ENCODE measurements around the gene SBF1.
"Not testable (repeated sequence)": the region's sequence is repeated elsewhere in the genome, so short reads cannot be mapped to it uniquely, and the experiment has no call there.

Gene SBF1

DNA sequence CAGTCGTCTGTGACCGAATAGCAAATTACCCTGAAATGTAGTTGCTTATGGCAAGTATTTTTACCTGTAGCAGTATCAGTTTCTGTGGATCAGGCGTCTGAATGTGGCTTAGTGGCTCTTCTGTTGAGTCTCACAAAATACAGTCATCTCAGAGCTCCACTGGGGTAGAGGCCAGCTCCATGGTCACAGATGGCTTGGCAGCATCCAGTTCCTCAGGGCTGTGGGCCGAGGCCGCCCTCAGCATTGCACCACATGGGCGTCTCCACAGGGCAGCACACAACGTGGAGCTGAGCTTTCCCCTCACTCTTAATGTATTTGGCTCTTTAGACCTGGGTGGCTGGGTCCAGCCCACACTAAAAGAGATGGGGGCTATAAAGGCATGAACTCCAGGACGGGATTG lies 57.8 kb downstream of the SBF1 start:
- Histone ChIP-seq H3K4me3 (ENCODE audit: low read depth, low read length) (no peak overlapping the region), H3K27me3 (ENCODE audit: control insufficient read depth, insufficient read depth, low read length) (no peaks in the 10 kb centered on the region), H3K9me3 (ENCODE audit: control insufficient read depth, insufficient read depth, low read length) (no peaks in the 10 kb centered on the region), H3K4me1 (ENCODE audit: control insufficient read depth, insufficient read depth, low read length) (no peaks in the 10 kb centered on the region), H3K27ac (ENCODE audit: low read depth, low read length) (no peak overlapping the region), H3K36me3 (ENCODE audit: control insufficient read depth, insufficient read depth, low read length) (peaks cover 79% of the 10 kb centered on the region), H3K9ac (ENCODE audit: low read depth, low read length) (no peak overlapping the region)

DNA sequence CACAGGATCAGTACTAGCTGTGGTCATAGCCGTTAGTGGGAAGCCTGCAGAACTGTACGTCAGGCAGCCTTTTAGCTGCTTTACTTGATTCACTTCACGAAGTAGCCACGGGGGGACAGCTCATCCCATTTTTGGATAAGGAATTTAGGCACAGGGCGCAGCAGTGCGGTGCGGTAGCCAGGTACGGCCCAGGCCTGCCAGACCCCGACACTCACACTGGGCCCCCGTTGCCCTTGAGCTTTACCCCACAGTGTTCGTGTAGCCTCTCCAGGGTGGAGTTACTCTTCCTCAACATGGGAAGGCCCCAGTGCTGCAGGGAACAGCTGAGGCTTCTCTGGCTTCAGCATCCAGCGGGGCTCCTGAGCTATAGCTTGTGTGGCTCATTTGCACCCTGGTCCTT lies 59.4 kb downstream of the SBF1 start:
- H3K4me1 ChIP-seq (ENCODE audit: control insufficient read depth, insufficient read depth, low read length): no peaks in the 10 kb centered on the region
- H3K36me3 ChIP-seq (ENCODE audit: control insufficient read depth, insufficient read depth, low read length): peaks cover 64% of the 10 kb centered on the region
- H3K27me3 ChIP-seq (ENCODE audit: control insufficient read depth, insufficient read depth, low read length): no peaks in the 10 kb centered on the region
- H3K9me3 ChIP-seq (ENCODE audit: control insufficient read depth, insufficient read depth, low read length): no peaks in the 10 kb centered on the region
- no peak overlapping the region for H3K9ac ChIP-seq (ENCODE audit: low read depth, low read length)
- H3K4me3 ChIP-seq (ENCODE audit: low read depth, low read length): no peak overlapping the region
- H3K27ac ChIP-seq (ENCODE audit: low read depth, low read length): no peak overlapping the region

DNA sequence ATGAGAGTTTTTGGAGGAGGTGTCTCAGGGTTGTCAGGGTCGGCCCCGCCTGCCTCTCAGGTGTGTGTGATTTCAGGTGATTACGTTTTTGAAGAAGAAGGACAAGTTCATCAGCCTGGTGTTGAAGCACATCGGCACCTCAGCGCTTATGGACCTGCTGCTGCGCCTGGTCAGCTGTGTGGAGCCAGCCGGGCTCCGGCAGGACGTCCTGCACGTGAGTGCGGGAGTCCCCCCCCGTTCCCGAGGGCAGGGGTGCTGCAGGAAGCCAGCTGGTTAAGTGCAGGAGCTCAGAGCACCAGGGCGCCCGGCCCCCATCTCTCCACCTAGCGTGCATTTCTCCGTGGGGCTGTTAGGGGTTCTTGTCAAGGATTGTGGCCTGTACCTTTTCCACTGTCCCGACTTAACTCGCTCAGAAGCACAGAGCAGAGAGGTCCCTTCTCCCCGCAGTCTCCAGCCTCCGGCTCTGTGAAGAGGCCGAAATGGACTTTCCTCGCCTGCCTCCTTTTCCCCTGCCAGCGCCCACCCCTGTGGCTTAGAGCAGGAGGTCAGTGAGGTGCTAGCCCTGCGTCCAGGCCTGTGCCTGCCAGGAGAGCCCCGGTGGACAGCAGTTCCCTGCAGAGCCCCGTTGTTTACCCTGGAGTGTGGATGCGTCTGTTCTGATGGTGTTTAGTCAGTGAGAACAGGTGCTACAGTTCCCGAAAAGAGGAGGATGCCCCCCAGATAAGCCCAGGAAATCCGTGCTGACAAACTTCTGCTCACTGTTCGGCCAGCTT lies 60.2 kb downstream of the SBF1 start:
- Histone ChIP-seq H3K9me3 (ENCODE audit: control insufficient read depth, insufficient read depth, low read length) (no peaks in the 10 kb centered on the region), H3K36me3 (ENCODE audit: control insufficient read depth, insufficient read depth, low read length) (peaks cover 56% of the 10 kb centered on the region), H3K27ac (ENCODE audit: low read depth, low read length) (no peak overlapping the region), H3K9ac (ENCODE audit: low read depth, low read length) (no peak overlapping the region), H3K27me3 (ENCODE audit: control insufficient read depth, insufficient read depth, low read length) (no peaks in the 10 kb centered on the region), H3K4me3 (ENCODE audit: low read depth, low read length) (no peak overlapping the region), H3K4me1 (ENCODE audit: control insufficient read depth, insufficient read depth, low read length) (no peaks in the 10 kb centered on the region)

DNA sequence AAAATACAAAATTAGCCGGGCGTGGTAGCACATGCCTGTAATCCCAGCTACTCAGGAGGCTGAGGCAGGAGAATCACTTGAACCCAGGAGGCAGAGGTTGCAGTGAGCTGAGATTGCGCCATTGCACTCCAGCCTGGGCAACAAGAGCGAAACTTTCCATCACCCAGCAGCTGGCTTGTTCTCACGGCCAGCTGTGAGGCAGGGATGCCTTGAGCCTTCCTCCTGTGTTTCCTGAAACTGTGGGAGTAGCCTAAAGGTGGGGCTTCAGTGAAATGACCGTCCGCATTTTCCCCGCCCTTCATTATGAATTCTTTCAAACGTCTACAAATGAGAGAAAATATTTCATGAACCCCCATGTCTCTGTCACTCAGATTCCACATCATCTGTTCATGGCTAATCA lies 65.9 kb downstream of the SBF1 start:
- not testable (repeated sequence) for H3K9me3 ChIP-seq (ENCODE audit: control insufficient read depth, insufficient read depth, low read length); H3K4me1 ChIP-seq (ENCODE audit: control insufficient read depth, insufficient read depth, low read length); H3K27me3 ChIP-seq (ENCODE audit: control insufficient read depth, insufficient read depth, low read length); H3K4me3 ChIP-seq (ENCODE audit: low read depth, low read length); H3K27ac ChIP-seq (ENCODE audit: low read depth, low read length); H3K9ac ChIP-seq (ENCODE audit: low read depth, low read length)
- peaks cover 29% of the 10 kb centered on the region for H3K36me3 ChIP-seq (ENCODE audit: control insufficient read depth, insufficient read depth, low read length)

DNA sequence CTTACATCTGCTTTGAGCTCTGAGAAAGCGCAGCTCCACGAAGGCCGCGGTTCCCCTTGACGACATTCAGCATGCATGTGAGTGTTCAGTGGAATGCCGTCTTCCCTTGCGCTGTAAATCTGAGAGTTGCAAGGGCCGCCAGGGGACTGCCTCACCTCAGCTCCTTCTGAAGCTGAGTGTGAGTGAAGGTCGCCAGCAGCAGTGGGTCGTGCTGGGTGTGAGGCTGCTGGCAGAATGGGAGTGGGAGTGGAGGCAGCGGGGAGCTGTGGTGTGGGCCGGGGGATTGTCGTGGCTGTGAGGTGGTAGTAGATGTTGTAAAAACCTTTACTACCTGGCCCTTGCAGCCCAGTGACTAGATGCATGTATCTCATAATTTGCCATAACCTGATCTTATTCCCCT lies 66.5 kb downstream of the SBF1 start:
- no peaks in the 10 kb centered on the region for H3K9me3 ChIP-seq (ENCODE audit: control insufficient read depth, insufficient read depth, low read length)
- H3K4me1 ChIP-seq (ENCODE audit: control insufficient read depth, insufficient read depth, low read length): no peaks in the 10 kb centered on the region
- peaks cover 26% of the 10 kb centered on the region for H3K36me3 ChIP-seq (ENCODE audit: control insufficient read depth, insufficient read depth, low read length)
- no peaks in the 10 kb centered on the region for H3K27me3 ChIP-seq (ENCODE audit: control insufficient read depth, insufficient read depth, low read length)
- H3K9ac ChIP-seq (ENCODE audit: low read depth, low read length): no peak overlapping the region
- no peak overlapping the region for H3K4me3 ChIP-seq (ENCODE audit: low read depth, low read length)
- no peak overlapping the region for H3K27ac ChIP-seq (ENCODE audit: low read depth, low read length)

DNA sequence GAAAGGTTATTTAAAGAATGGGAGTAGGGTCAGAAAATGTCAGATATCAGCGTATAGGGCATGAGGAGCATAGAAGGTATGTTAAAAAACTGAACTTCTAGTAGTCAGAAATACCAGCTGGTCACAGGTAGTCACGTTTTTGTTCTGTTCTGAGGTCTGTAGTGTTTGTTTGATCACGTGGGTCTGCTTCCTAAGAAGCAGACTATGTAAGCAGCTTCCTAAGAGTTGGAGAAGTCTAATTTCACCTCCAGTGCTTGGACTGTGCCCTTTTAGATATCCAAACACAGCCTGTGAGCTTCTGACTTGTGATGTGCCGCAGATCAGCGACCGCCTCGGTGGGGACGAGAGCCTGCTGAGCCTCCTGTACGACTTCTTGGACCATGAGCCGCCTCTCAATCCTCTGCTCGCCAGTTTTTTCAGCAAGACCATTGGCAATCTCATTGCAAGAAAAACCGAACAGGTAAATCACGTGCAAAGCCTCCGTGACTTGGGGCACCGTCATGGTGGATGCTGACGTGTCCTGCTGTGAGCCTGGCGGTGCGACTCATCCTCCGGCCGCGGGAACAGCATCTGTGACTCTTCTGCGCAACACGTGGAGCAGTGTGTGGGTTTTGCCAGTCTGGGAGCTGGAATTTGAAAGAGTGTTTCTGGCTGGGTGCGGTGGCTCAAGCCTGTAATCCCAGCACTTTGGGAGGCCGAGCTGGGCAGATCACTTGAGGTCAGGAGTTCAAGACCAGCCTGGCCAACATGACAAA lies 68.2 kb downstream of the SBF1 start:
- Histone ChIP-seq H3K9me3 (ENCODE audit: control insufficient read depth, insufficient read depth, low read length) (no peaks in the 10 kb centered on the region), H3K4me1 (ENCODE audit: control insufficient read depth, insufficient read depth, low read length) (no peaks in the 10 kb centered on the region), H3K4me3 (ENCODE audit: low read depth, low read length) (no peak overlapping the region), H3K9ac (ENCODE audit: low read depth, low read length) (no peak overlapping the region), H3K27me3 (ENCODE audit: control insufficient read depth, insufficient read depth, low read length) (no peaks in the 10 kb centered on the region), H3K36me3 (ENCODE audit: control insufficient read depth, insufficient read depth, low read length) (peaks cover 26% of the 10 kb centered on the region), H3K27ac (ENCODE audit: low read depth, low read length) (no peak overlapping the region)

DNA sequence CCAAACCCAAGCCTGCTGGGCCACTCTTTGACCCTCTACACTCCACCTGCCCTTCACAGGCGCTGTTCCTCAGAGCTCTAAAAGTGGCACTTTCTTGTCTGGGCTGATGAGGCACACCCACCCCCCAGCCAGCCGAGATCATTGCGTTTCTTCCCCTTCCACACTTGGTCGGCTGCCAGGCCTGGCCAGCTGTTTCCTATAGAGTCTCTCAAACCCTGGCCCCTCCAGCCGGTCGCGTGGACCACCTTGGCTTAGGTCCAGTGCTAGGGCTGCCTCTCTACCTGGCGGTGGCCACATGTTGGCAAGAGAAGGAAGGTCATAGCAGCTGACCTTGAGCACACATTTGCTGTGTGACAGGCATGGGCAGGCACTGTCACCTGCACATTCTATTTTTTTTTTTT lies 71.1 kb downstream of the SBF1 start:
- H3K27ac ChIP-seq (ENCODE audit: low read depth, low read length): no peak overlapping the region
- H3K4me1 ChIP-seq (ENCODE audit: control insufficient read depth, insufficient read depth, low read length): no peaks in the 10 kb centered on the region; the same call in 1 of the 2 replicates
- no peak overlapping the region for H3K4me3 ChIP-seq (ENCODE audit: low read depth, low read length)
- no peak overlapping the region for H3K9ac ChIP-seq (ENCODE audit: low read depth, low read length)
- H3K36me3 ChIP-seq (ENCODE audit: control insufficient read depth, insufficient read depth, low read length): peaks cover 39% of the 10 kb centered on the region
- no peaks in the 10 kb centered on the region for H3K9me3 ChIP-seq (ENCODE audit: control insufficient read depth, insufficient read depth, low read length)
- H3K27me3 ChIP-seq (ENCODE audit: control insufficient read depth, insufficient read depth, low read length): no peaks in the 10 kb centered on the region

DNA sequence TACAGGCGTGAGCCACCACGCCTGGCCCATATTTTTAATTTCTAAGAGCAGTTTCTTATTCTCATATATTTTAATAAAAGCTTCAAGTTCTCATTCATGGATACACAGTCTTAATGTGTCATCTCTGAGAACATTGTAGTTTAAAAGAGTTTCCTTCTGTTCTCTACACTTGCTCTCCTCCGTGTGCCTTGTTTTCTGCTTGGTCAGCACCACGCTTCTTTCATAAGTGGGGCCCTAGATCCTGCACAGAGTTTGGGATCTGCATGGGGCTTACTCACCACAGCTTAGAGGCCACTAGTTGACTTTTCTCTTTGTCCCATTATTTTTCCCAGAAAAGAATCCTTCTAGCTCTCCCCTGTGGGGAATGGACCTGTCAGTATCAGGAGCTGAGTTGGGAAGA lies 72.9 kb downstream of the SBF1 start:
- Histone ChIP-seq H3K4me3 (ENCODE audit: low read depth, low read length) (no peak overlapping the region), H3K36me3 (ENCODE audit: control insufficient read depth, insufficient read depth, low read length) (peaks cover 26% of the 10 kb centered on the region), H3K27ac (ENCODE audit: low read depth, low read length) (no peak overlapping the region), H3K9me3 (ENCODE audit: control insufficient read depth, insufficient read depth, low read length) (no peaks in the 10 kb centered on the region), H3K9ac (ENCODE audit: low read depth, low read length) (no peak overlapping the region), H3K4me1 (ENCODE audit: control insufficient read depth, insufficient read depth, low read length) (peaks cover 2% of the 10 kb centered on the region; the same call in 1 of the 2 replicates), H3K27me3 (ENCODE audit: control insufficient read depth, insufficient read depth, low read length) (no peaks in the 10 kb centered on the region)

DNA sequence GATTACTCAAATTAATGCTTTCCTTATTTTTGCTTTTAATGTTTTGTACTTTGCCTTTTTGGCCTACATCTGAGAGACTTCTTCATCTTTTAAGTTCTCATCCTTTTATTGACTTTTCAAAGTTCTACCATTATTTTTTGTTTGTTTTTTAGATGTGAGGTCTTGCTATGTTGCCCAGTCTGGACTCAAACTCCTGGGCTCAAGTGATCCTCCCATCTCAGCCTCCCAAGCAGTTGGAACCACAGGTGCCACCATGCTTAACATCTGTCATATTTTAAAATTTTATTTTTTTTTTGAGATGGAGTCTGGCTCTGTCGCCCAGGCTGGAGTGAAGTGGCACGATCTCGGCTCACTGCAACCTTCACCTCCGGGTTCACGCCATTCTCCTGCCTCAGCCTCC lies 73.9 kb downstream of the SBF1 start:
- peaks cover 7% of the 10 kb centered on the region; the same call in 1 of the 2 replicates for H3K4me1 ChIP-seq (ENCODE audit: control insufficient read depth, insufficient read depth, low read length)
- H3K4me3 ChIP-seq (ENCODE audit: low read depth, low read length): no peak overlapping the region
- no peak overlapping the region for H3K9ac ChIP-seq (ENCODE audit: low read depth, low read length)
- peaks cover 25% of the 10 kb centered on the region; the same call in 1 of the 2 replicates for H3K36me3 ChIP-seq (ENCODE audit: control insufficient read depth, insufficient read depth, low read length)
- no peaks in the 10 kb centered on the region for H3K9me3 ChIP-seq (ENCODE audit: control insufficient read depth, insufficient read depth, low read length)
- H3K27ac ChIP-seq (ENCODE audit: low read depth, low read length): no peak overlapping the region
- H3K27me3 ChIP-seq (ENCODE audit: control insufficient read depth, insufficient read depth, low read length): no peaks in the 10 kb centered on the region

DNA sequence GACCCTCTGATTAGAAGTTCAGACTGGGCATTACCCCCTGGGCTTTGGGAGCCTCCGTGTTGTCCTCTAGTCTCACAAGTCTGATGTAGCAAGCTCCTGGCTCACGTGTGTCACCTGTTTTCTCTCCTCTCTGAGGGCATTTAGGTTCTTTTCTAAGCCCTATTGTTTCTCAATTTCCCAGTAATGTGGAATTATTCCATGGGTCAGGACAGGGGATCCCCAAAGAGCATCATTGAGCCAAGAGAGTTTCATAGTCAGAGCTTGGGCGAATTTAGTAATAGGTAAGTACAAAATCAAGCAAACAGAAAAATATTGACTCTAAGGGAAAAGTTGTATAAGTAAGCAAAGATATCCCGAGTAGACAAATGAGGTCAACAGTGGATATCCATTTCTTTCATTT lies 74.4 kb downstream of the SBF1 start:
- no peak overlapping the region for H3K27ac ChIP-seq (ENCODE audit: low read depth, low read length)
- peaks cover 26% of the 10 kb centered on the region; the same call in 1 of the 2 replicates for H3K36me3 ChIP-seq (ENCODE audit: control insufficient read depth, insufficient read depth, low read length)
- H3K9me3 ChIP-seq (ENCODE audit: control insufficient read depth, insufficient read depth, low read length): no peaks in the 10 kb centered on the region
- H3K9ac ChIP-seq (ENCODE audit: low read depth, low read length): no peak overlapping the region
- H3K27me3 ChIP-seq (ENCODE audit: control insufficient read depth, insufficient read depth, low read length): no peaks in the 10 kb centered on the region
- H3K4me3 ChIP-seq (ENCODE audit: low read depth, low read length): no peak overlapping the region
- peaks cover 7% of the 10 kb centered on the region; the same call in 1 of the 2 replicates for H3K4me1 ChIP-seq (ENCODE audit: control insufficient read depth, insufficient read depth, low read length)

DNA sequence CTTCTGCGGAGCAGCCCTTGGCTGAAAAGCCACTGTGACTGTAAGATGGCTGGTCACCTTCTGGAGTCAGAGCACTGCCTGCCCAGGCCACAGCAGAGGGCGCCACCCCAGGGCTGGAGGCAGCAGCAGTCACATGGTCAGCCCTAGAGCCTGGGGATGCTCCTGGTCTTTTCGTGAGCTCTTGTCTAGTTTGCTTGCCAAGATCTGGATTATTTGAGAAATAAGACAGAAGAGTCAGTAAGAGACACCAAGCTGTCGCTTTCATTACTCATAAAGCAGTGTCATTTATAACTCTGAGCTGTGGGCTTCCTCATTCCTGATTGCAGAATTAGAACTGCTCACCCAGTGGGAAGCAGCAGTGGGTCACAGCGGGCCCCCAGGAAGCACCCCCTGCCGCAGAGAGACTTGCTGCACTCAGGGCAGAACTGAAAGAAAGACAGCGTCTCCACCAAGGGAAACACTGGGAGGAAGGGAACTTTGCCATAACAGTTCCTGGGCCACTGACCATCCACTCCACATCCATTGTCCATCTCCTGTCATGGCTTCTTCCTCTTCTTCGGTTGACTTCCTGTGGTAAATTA lies 75.0 kb downstream of the SBF1 start:
- H3K27me3 ChIP-seq (ENCODE audit: control insufficient read depth, insufficient read depth, low read length): no peaks in the 10 kb centered on the region
- peaks cover 7% of the 10 kb centered on the region; the same call in 1 of the 2 replicates for H3K4me1 ChIP-seq (ENCODE audit: control insufficient read depth, insufficient read depth, low read length)
- H3K9me3 ChIP-seq (ENCODE audit: control insufficient read depth, insufficient read depth, low read length): no peaks in the 10 kb centered on the region
- peaks cover 29% of the 10 kb centered on the region for H3K36me3 ChIP-seq (ENCODE audit: control insufficient read depth, insufficient read depth, low read length)
- no peak overlapping the region for H3K4me3 ChIP-seq (ENCODE audit: low read depth, low read length)
- H3K27ac ChIP-seq (ENCODE audit: low read depth, low read length): peak overlapping the region; percentile 11
- H3K9ac ChIP-seq (ENCODE audit: low read depth, low read length): no peak overlapping the region
